Measurements from ENCODE around the gene LHFPL3.

Gene LHFPL3

GRCh38 chr7:104761892-104762291 lies 433.5 kb downstream of the LHFPL3 start:
- no peak for DNase-seq

- DNase-seq = no peak
These were observed 438.7 kb downstream of the LHFPL3 start for GRCh38 chr7:104767113-104767512.

- no peak for DNase-seq
These were observed 439.6 kb downstream of the LHFPL3 start for GRCh38 chr7:104767826-104768536.

- no peak for DNase-seq
These were observed 444.3 kb downstream of the LHFPL3 start for GRCh38 chr7:104772405-104773345.

GRCh38 chr7:104773796-104774195 lies 445.4 kb downstream of the LHFPL3 start:
- no peak for DNase-seq

- no peak for DNase-seq
These were observed 447.1 kb downstream of the LHFPL3 start for GRCh38 chr7:104775531-104775930.

- DNase-seq = no peak
These were observed 448.9 kb downstream of the LHFPL3 start for GRCh38 chr7:104777301-104777800.

- no peak for DNase-seq
These were observed 451.5 kb downstream of the LHFPL3 start for GRCh38 chr7:104779888-104780287.

- DNase-seq = no peak
These were observed 456.3 kb downstream of the LHFPL3 start for GRCh38 chr7:104784686-104785085.

- DNase-seq = no peak
These were observed 461.4 kb downstream of the LHFPL3 start for GRCh38 chr7:104789780-104790179.

- DNase-seq = no peak
These were observed 462.0 kb downstream of the LHFPL3 start for GRCh38 chr7:104790440-104790839.

- DNase-seq = no peak
These were observed 462.7 kb downstream of the LHFPL3 start for GRCh38 chr7:104791080-104791479.

- no peak for DNase-seq
These were observed 464.7 kb downstream of the LHFPL3 start for GRCh38 chr7:104793066-104793465.

- no peak for DNase-seq
These were observed 465.8 kb downstream of the LHFPL3 start for GRCh38 chr7:104794154-104794553.

GRCh38 chr7:104794589-104794988 lies 466.2 kb downstream of the LHFPL3 start:
- no peak for DNase-seq

GRCh38 chr7:104795086-104795485 lies 466.7 kb downstream of the LHFPL3 start:
- no peak for DNase-seq

- DNase-seq = no peak
These were observed 467.4 kb downstream of the LHFPL3 start for GRCh38 chr7:104795616-104796398.

GRCh38 chr7:104800307-104800706 lies 471.9 kb downstream of the LHFPL3 start:
- no peak for DNase-seq

GRCh38 chr7:104801022-104801421 lies 472.6 kb downstream of the LHFPL3 start:
- DNase-seq = no peak

GRCh38 chr7:104803931-104804330 lies 475.5 kb downstream of the LHFPL3 start:
- no peak for DNase-seq

GRCh38 chr7:104804696-104805095 lies 476.3 kb downstream of the LHFPL3 start:
- DNase-seq = no peak

- DNase-seq = no peak
These were observed 477.3 kb downstream of the LHFPL3 start for GRCh38 chr7:104805449-104806317.

Data from NCI-H345 (cell line).